GM04503 (cell line): ENCODE results near the gene OR51E1.

Experiments
- DNase-seq: peaks from one replicate; pipeline ENCODE4 v3.0.0-alpha.2; 2012; ENCODE audit warnings: low read depth

Gene OR51E1

GRCh38 chr11:4654635-4655369 lies 11.0 kb downstream of the OR51E1 start:
- DNase-seq = no peak

- DNase-seq = no peak
These were observed 15.1 kb downstream of the OR51E1 start for GRCh38 chr11:4658629-4659445.

- no peak for DNase-seq
These were observed 19.1 kb downstream of the OR51E1 start for GRCh38 chr11:4662876-4663275.

GRCh38 chr11:4664183-4664582 lies 20.4 kb downstream of the OR51E1 start:
- DNase-seq = no peak

GRCh38 chr11:4664786-4665185 lies 21.0 kb downstream of the OR51E1 start:
- no peak for DNase-seq

GRCh38 chr11:4665424-4665823 lies 21.6 kb downstream of the OR51E1 start:
- DNase-seq = no peak

GRCh38 chr11:4671741-4672140 lies 28.0 kb downstream of the OR51E1 start:
- DNase-seq = no peak

- no peak for DNase-seq
These were observed 28.7 kb downstream of the OR51E1 start for GRCh38 chr11:4672470-4672869.

- DNase-seq = no peak
These were observed 30.0 kb downstream of the OR51E1 start for GRCh38 chr11:4673781-4674180.

- DNase-seq = no peak
These were observed 34.2 kb downstream of the OR51E1 start for GRCh38 chr11:4677948-4678347.

GRCh38 chr11:4680341-4680740 lies 36.6 kb downstream of the OR51E1 start:
- DNase-seq = no peak

GRCh38 chr11:4682623-4683419 lies 39.0 kb downstream of the OR51E1 start:
- no peak for DNase-seq

GRCh38 chr11:4684631-4685285 lies 41.0 kb downstream of the OR51E1 start:
- no peak for DNase-seq

- DNase-seq = no peak
These were observed 51.7 kb downstream of the OR51E1 start for GRCh38 chr11:4695442-4695841.

- no peak for DNase-seq
These were observed 53.8 kb downstream of the OR51E1 start, which contains the start of gene OR51E2 for GRCh38 chr11:4697585-4697984. Gene OR51E2 (minus strand): TSS chr11:4697853. CDS start chr11:4682711, 15,142 bp downstream.

GRCh38 chr11:4699697-4700435 lies 56.1 kb downstream of the OR51E1 start:
- DNase-seq = no peak

- no peak for DNase-seq
These were observed 56.6 kb downstream of the OR51E1 start for GRCh38 chr11:4700436-4700820.

GRCh38 chr11:4704054-4704789 lies 60.4 kb downstream of the OR51E1 start, which contains the start of gene MMP26:
Gene MMP26 (plus strand): TSS chr11:4704784.
- DNase-seq = no peak

- no peak for DNase-seq
These were observed 61.1 kb downstream of the OR51E1 start for GRCh38 chr11:4704790-4705334.
